ENCODE measurements around the gene MYH11. TPM values are rescaled to one million over a fixed set of nuclear protein-coding genes. Genes with fewer than 3 reads are reported as not detected.
A peak's percentile ranks its signal among the peaks of the same experiment; 100 is the strongest.

MYH11 gene
- total and polyA plus RNA-seq, 8 donors = 1.6 to 24.7 (median 5.0) TPM

DNA sequence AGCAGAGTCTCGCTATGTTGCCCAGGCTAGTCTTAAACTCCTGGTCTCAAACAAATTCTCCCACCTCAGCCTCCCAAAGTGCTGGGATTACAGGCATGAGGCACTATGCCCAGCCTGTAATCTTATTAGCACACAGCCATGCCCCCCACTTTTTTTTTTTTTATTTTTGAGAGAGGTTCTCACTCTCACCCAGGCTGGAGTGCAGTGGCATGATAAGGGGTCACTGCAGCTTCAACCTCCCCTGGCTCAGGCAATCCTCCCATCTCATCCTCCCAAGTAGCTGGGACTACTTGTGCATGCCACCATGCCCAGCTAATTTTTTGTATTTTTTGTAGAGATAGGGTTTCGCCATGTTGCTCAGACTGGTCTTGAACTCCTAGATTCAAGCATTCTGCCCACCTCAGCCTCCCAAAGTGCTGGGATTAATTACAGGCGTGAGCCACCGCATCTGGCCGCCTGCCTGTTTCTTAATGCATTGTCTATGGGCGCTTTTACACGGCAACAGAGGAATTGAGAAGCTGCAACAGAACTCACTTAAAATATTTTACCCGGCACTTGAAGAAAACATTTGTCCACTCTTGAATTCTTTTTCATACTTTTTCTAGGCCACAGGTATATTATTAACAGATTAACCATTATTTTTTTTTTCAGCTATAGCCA, 40.4 kb upstream of the MYH11 start:
- Histone ChIP-seq H3K4me1 (peaks cover 0 to 3% (median 0%) of the 10 kb centered on the region in 3 donors), H3K27me3 (no peaks in the 10 kb centered on the region), H3K9me3 (no peaks in the 10 kb centered on the region), H3K36me3 (no peaks in the 10 kb centered on the region), H3K27ac (no peak overlapping the region), H3K4me3 (no peak overlapping the region)
- FAIRE-seq (no peak), DNase-seq (no peak), ATAC-seq (no peak)
- intact Hi-C loops (cut with DNase I) = no loop called here
- TF ChIP-seq CTCF (IDR thresholded peaks at IDR 0.05) = no peak
- WGBS, 2 donors = 82 to 84% methylated on average over 8 of the region's 8 CpGs

DNA sequence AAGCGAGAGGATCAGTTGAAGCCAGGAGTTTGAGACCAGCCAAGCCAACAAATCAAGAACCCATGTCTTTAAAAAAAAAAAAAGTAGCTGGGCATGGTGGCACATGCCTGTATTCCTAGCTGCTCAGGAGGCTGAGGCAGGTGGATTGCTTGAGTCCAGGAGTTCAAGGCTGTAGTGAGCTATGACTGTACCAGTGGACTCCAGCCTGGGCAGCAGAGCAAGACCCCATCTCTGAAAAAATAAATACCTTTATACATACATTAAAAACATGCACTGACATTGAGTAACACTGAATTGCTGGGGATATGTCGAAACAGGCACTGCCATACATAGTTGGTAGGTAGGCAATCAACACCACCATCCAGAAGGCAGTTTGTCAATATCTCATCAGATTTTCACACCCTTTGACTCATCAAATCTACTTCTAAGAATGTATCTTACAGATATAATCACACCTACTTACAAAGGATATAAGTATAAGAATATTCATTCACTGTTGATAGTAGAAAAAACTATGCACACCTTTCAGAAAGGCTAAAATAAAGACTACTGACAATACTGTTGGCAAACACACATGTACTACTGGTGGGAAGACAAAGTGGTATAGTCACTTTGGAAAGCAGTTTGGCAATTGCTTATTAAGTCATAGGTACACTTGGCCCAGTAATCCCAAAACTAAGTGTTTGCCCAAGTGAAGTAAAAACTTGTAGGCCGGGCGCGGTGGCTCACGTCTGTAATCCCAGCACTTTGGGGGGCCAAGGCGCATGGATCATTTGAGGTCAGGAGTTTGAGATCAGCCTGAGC, 37.9 kb upstream of the MYH11 start:
- Histone ChIP-seq H3K36me3 (no peaks in the 10 kb centered on the region), H3K4me3 (no peak overlapping the region), H3K4me1 (peaks cover 0 to 3% (median 0%) of the 10 kb centered on the region in 3 donors), H3K9me3 (no peaks in the 10 kb centered on the region), H3K27ac (no peak overlapping the region), H3K27me3 (no peaks in the 10 kb centered on the region)
- no peak for DNase-seq
- intact Hi-C loops (cut with DNase I) = no loop called here
- no peak for ATAC-seq
- TF ChIP-seq CTCF (IDR thresholded peaks at IDR 0.05) = no peak
- 94 to 95% methylated on average over 7 of the region's 7 CpGs for WGBS, 2 donors
- no peak for FAIRE-seq

DNA sequence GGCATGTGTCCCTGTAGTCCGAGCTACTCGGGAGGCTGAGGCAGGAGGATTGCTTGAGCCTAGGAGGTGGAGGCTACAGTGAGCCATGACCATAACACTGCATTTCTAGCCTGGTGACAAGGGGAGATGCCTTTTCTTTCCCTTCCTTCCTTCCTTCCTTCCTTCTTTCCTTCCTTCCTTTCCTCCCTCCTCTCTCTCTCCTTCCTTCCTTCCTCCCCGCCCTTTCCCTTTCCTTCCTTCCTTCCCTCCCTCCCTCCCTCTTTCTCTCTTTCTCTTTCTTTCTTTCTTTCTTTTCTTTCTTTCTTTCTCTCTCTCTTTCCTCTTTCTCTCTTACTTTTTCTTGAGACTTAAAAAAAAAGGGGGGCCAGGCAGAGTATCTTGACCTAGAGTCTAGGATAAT, 34.7 kb upstream of the MYH11 start:
- Histone ChIP-seq H3K27ac (no peak overlapping the region), H3K27me3 (no peaks in the 10 kb centered on the region), H3K9me3 (no peaks in the 10 kb centered on the region), H3K36me3 (no peaks in the 10 kb centered on the region), H3K4me3 (no peak overlapping the region), H3K4me1 (peaks cover 0 to 10% (median 5%) of the 10 kb centered on the region in 3 donors)
- DNase-seq (no peak), ATAC-seq (no peak), FAIRE-seq (no peak)
- WGBS, 2 donors = 95 to 98% methylated on average over 3 of the region's 3 CpGs
- TF ChIP-seq CTCF (IDR thresholded peaks at IDR 0.05) = no peak
- intact Hi-C loops (cut with DNase I) = no loop called here

DNA sequence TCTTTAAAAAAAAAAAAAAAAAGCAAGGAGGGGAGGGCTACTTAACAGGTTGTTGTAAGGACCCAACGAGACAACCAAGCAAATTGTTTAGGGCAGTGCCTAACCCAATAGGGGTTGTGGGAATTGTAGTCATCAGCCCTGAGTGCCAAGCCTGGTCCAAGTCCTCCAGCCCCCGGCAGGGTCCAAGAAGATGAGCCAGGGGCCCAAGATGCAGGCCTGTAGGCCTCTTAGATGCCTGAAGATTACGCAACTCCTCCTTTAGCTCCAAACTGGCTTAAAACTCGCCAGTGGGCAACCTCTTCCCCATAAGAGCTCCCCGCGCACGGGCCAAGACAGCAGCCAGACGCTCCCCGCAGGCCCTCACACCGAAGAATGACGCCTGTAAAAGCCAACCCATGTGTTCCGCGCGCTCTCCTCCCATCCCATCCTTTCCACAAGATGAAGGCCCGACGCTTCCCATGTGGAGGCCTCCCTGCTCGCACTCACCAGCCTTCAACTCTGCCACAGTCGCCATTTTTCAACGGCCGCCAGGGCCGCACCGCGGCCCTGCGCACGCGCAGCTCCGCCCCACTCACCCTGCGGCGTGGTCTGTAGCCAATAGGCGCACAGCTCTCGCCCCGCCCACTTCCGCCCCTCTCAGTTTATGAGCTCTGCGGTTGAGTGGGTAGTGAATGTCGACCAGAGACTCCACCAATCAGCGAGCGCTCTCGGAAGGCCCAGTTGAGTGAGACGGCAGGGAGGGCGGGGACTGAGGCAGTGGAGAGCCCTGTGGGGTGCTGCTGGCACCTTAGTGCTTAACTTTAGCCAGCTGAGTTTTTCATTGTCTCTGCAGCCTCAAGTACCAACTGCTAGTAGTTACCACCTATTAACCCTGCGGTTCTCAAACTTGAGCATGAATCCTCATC, 31.5 kb upstream of the MYH11 start, which contains the start of gene CEP20:
TSS of gene CEP20 (minus strand) at position 532 of the 905 bp plus-strand sequence. CDS start at position 514, 18 bp downstream.
- Histone ChIP-seq H3K9me3 (no peaks in the 10 kb centered on the region), H3K27me3 (no peaks in the 10 kb centered on the region), H3K4me3 (peak within 1 kb of the TSS; percentile 73 to 93 (median 78)), H3K4me1 (peaks cover 0 to 10% (median 5%) of the 10 kb centered on the region in 3 donors), H3K36me3 (peaks cover 0 to 6% (median 0%) of the 10 kb centered on the region in 3 donors), H3K27ac (peak within 1 kb of the TSS; percentile 63 to 88 (median 73))
- peak; percentile 99 to 100 (median 100) for ATAC-seq
- peak; percentile 61 for FAIRE-seq
- intact Hi-C loops (cut with DNase I) = no loop called here
- peak; percentile 99 to 100 (median 100) for DNase-seq
- WGBS, 2 donors = 0% methylated on average over 41 of the region's 41 CpGs
- TF ChIP-seq CTCF (IDR thresholded peaks at IDR 0.05) = peak in 1 of 4 donors; percentile 22

Data from pancreas (tissue), 10 donors.